ENCODE measurements around the gene ADAMTS6. TPM values are rescaled to one million over a fixed set of nuclear protein-coding genes. Genes with fewer than 3 reads are reported as not detected.

ADAMTS6 gene
- total and polyA plus RNA-seq, 2 donors (not counting 1 experiment from before 2014, with no cell fraction given) = 3.6 to 12.3 TPM

DNA sequence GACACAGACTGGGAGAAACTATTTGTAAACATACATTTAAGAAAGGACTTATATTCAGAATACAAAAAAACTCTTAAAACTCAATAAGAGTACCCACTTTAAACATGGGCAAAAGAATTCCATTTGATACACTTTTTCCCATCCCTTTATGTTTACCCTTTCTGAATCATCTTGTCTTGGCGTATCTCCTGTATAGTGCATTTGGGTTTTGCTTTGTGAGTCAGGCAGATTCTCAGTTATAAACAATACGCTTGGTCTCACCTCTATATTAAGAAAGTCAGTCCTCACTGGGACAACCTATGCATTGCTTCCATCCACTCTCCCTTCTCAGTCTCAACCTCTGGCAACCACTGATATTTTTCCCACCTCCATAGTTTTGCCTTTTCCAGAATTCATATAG, 27.3 kb upstream of the ADAMTS6 start:
- Mint-ChIP-seq H3K4me1 (no peaks in the 10 kb centered on the region), H3K27ac (no peak overlapping the region), H3K9me3 (ENCODE audit: insufficient read depth) (no peaks in the 10 kb centered on the region), H3K4me3 (no peak overlapping the region), H3K27me3 (no peaks in the 10 kb centered on the region)
- no peaks in the 10 kb centered on the region for H3K36me3 ChIP-seq (replicated peaks in 1 of 2; ENCODE audit: control extremely low read depth in 1 of 2, control insufficient read depth in 1 of 2, extremely low read depth in 1 of 2, insufficient read depth in 2 of 2, low read length in 1 of 2)
- H3K4me1 ChIP-seq (ENCODE audit: control insufficient read depth in 2 of 2, insufficient read depth in 2 of 2, low read length in 2 of 2) = no peaks in the 10 kb centered on the region
- H3K27ac ChIP-seq (ENCODE audit: low read length in 2 of 2) = no peak overlapping the region
- no peaks in the 10 kb centered on the region for H3K27me3 ChIP-seq (replicated peaks in 1 of 4; ENCODE audit: control extremely low read depth in 1 of 4, control insufficient read depth in 3 of 4, insufficient read depth in 4 of 4, low read length in 3 of 4)
- intact Hi-C loops (cut with micrococcal nuclease) = no loop called here
- no peaks in the 10 kb centered on the region for H4K20me1 ChIP-seq (ENCODE audit: control insufficient read depth, insufficient read depth, low read length, poor library complexity, severe bottlenecking)
- no peak overlapping the region for H3K4me3 ChIP-seq (ENCODE audit: control extremely low read depth in 1 of 5, extremely low read depth in 1 of 5, insufficient read depth in 1 of 5, low read depth in 2 of 5, low read length in 4 of 5)
- DNase-seq = no peak
- H3K4me2 ChIP-seq (replicated peaks; ENCODE audit: low read depth, low read length, poor library complexity, severe bottlenecking) = no peak overlapping the region
- no peaks in the 10 kb centered on the region for H3K9me3 ChIP-seq (ENCODE audit: control extremely low read depth in 1 of 3, control insufficient read depth in 2 of 3, insufficient read depth in 1 of 3, low read length in 2 of 3)
- no CpG with 5 or more reads among the region's 2 CpGs for WGBS (ENCODE audit: insufficient coverage)
- ATAC-seq (ENCODE audit: low read depth) = no peak
- H3K79me2 ChIP-seq (ENCODE audit: control insufficient read depth, insufficient read depth, low read length) = no peaks in the 10 kb centered on the region
- H2AFZ ChIP-seq (ENCODE audit: insufficient read depth, low read depth, low read length, poor library complexity, severe bottlenecking) = no peak overlapping the region
- POLR2A ChIA-PET = no interaction called here
- H3K9ac ChIP-seq (ENCODE audit: low read length) = no peak overlapping the region
- TF ChIP-seq, protein P1, sequence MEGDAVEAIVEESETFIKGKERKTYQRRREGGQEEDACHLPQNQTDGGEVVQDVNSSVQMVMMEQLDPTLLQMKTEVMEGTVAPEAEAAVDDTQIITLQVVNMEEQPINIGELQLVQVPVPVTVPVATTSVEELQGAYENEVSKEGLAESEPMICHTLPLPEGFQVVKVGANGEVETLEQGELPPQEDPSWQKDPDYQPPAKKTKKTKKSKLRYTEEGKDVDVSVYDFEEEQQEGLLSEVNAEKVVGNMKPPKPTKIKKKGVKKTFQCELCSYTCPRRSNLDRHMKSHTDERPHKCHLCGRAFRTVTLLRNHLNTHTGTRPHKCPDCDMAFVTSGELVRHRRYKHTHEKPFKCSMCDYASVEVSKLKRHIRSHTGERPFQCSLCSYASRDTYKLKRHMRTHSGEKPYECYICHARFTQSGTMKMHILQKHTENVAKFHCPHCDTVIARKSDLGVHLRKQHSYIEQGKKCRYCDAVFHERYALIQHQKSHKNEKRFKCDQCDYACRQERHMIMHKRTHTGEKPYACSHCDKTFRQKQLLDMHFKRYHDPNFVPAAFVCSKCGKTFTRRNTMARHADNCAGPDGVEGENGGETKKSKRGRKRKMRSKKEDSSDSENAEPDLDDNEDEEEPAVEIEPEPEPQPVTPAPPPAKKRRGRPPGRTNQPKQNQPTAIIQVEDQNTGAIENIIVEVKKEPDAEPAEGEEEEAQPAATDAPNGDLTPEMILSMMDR (IDR thresholded peaks at IDR 0.05) = no peak
- no peak for TF ChIP-seq EZH2 (IDR thresholded peaks at IDR 0.05; ENCODE audit: borderline replicate concordance, insufficient read depth, low read depth, low read length, poor library complexity, severe bottlenecking)
- CTCF ChIA-PET = no interaction called here

DNA sequence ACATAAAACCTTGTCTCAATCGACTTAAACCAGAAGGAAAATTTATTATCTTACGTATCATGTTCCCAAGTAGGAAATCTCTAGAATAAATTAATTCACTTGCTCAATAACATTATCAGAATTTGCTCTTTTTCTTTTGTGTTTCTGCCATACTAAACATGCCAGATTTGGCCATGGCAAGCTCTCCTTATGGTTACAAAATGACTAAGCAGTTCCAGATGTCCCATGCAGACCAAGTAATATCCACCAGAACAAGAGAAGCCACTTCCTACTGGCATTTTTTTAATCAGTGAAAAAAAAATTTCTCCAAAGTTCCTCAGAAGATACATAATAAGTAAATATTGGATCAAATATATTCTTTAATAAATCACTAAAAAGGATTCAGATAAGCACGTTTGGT, 25.2 kb upstream of the ADAMTS6 start:
- H3K9me3 Mint-ChIP-seq (ENCODE audit: insufficient read depth) = no peaks in the 10 kb centered on the region
- Histone ChIP-seq H3K4me3 (ENCODE audit: control extremely low read depth in 1 of 5, extremely low read depth in 1 of 5, insufficient read depth in 1 of 5, low read depth in 2 of 5, low read length in 4 of 5) (no peak overlapping the region), H3K9me3 (ENCODE audit: control extremely low read depth in 1 of 3, control insufficient read depth in 2 of 3, insufficient read depth in 1 of 3, low read length in 2 of 3) (no peaks in the 10 kb centered on the region), H3K79me2 (ENCODE audit: control insufficient read depth, insufficient read depth, low read length) (no peaks in the 10 kb centered on the region), H3K9ac (ENCODE audit: low read length) (no peak overlapping the region), H3K4me1 (ENCODE audit: control insufficient read depth in 2 of 2, insufficient read depth in 2 of 2, low read length in 2 of 2) (no peaks in the 10 kb centered on the region), H2AFZ (ENCODE audit: insufficient read depth, low read depth, low read length, poor library complexity, severe bottlenecking) (no peak overlapping the region), H3K27me3 (replicated peaks in 1 of 4; ENCODE audit: control extremely low read depth in 1 of 4, control insufficient read depth in 3 of 4, insufficient read depth in 4 of 4, low read length in 3 of 4) (no peaks in the 10 kb centered on the region), H3K36me3 (replicated peaks in 1 of 2; ENCODE audit: control extremely low read depth in 1 of 2, control insufficient read depth in 1 of 2, extremely low read depth in 1 of 2, insufficient read depth in 2 of 2, low read length in 1 of 2) (no peaks in the 10 kb centered on the region), H3K4me2 (replicated peaks; ENCODE audit: low read depth, low read length, poor library complexity, severe bottlenecking) (no peak overlapping the region), H4K20me1 (ENCODE audit: control insufficient read depth, insufficient read depth, low read length, poor library complexity, severe bottlenecking) (no peaks in the 10 kb centered on the region), H3K27ac (ENCODE audit: low read length in 2 of 2) (no peak overlapping the region)
- no peak for ATAC-seq (ENCODE audit: low read depth)
- H3K4me1 Mint-ChIP-seq = no peaks in the 10 kb centered on the region
- no peak overlapping the region for H3K4me3 Mint-ChIP-seq
- H3K27me3 Mint-ChIP-seq = no peaks in the 10 kb centered on the region
- ChIA-PET POLR2A (no interaction called here), CTCF (interaction anchor here (0.7 to 0.9 kb wide), 2 partner anchors 23 to 227 kb away, joined by 3 to 10 read pairs; no protein-coding TSS in a partner anchor)
- WGBS (ENCODE audit: insufficient coverage) = no CpG with 5 or more reads among the region's 3 CpGs
- H3K27ac Mint-ChIP-seq = no peak overlapping the region
- TF ChIP-seq EZH2 (IDR thresholded peaks at IDR 0.05; ENCODE audit: borderline replicate concordance, insufficient read depth, low read depth, low read length, poor library complexity, severe bottlenecking) = no peak
- TF ChIP-seq, protein P1 (IDR thresholded peaks at IDR 0.05) = no peak
- no peak for DNase-seq
- intact Hi-C loops (cut with micrococcal nuclease) = no loop called here
